Fibroblast of upper back skin (primary cell): ENCODE measurements around the gene ZNF407.

Source experiments
- DNase-seq: peaks from one replicate; pipeline ENCODE4 v3.0.0-alpha.2; 2013

Gene ZNF407

DNA sequence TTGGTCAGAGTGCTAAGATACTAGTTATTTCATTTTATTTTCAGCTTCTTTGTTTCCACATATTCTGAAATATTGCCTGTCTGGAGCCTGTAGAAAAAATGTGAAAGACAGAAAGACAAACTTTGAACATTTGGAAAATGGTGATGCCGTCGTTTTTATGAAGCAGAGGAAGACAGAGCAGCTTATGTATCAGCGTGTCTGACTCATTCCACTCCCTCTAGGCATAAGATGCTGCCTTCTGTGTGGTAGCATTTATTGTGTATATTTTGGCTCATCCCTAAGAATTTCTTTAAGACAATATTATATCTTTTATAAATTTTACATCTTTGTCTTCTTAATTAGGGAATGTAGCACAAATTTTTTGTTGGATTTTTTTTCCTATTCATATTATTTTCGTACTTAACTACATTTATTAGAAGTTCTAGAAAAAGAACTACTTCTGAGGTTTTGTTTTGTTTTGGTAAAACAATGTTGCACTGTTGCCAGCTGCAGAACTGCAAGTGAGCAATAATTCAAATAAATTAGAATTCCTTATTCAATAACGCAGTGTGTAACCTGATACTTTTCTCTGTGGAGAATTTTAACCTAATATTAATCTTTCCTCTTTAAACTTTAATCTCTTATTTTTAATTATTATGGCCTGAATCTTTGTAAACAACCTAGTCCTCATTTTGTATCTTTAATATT lies 300.4 kb downstream of the ZNF407 start:
- peak; percentile 44 for DNase-seq

DNA sequence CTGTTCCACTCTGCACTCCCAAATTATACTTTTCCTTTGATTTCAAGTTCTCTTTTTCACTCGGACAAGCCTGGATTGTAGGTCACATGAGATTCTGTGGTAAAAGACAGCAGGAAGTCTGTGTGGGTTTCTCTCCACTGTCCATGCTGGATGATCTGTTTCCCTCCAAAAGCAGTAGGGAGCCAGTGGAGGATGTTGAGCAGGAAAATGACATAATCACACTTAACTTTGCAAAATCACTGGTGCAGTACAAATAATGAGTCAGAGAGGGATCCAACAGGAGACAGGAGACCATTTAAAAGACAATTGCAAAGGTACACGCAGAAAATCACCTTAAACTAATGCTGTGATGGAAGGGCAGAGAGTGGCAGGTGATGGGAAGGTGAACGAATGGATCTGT lies 301.3 kb downstream of the ZNF407 start:
- peak; percentile 69 for DNase-seq

DNA sequence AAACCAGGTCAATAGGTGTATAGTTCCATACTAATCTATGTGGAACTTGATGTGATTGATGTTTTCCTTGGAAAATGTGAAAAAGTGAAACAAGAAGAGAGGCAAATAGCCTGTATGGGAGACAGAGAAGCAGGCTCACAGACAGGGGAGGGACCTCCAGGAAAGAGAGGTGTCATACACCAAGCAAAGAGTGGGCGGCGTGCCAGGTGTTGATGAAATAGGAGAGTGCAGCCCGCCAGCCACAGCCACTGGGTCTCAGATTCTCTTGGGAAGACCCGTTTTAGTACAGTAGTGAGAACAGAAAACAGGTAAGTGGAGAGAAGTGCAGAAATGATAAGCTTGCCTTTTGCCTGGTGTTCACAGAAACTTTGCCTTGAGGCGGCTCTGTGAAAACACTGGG lies 301.9 kb downstream of the ZNF407 start:
- DNase-seq = no peak

DNA sequence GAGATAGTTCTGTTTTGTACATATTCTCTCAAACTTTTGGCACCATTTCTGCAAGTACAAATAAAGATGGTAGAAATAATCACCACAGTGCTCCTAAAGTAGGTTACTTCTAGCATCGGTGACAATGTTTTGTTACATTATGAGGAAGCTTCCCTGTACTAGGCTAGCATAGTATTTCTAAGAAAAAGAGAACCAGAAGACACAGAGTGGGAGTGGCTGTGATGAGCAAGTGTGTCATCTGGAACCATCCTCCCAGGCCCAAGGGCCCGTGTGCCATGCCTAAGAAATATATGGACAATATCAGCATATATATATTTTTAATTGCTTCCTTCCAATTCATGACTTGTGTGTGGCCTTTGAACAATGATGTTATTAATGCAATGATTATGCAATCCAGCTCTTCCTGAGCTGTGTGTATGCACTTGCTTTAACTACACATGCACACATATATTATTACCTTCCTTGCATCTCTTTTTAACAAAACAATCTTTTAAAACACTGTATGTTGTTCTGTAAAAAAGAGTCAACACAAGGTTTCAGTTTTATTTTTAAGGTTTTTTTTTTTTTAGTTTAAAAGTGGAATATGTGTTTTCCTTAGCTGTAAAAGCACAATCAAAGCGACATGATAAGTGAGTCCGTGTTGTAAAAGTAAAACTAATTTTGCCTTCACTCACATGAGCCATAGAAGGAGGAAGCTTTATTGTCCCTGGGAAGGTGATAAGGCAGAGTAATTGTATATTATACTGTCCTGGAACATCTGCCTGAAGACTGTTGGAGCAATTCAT lies 303.9 kb downstream of the ZNF407 start:
- no peak for DNase-seq

DNA sequence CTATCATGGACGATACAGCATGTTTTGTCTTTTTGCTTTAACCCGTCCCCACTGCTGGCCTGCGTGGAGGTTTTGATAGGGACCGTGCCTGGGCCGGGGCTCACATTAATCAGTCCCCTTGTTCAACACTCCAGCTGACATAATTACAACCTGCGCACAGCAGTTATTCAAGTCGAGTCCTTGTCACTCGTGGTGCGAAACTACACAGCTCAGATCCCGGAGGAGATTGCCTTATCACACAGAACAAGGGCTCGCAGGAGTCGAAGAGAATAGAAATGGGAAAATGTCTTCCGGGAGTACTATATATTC lies 304.4 kb downstream of the ZNF407 start:
- no peak for DNase-seq

DNA sequence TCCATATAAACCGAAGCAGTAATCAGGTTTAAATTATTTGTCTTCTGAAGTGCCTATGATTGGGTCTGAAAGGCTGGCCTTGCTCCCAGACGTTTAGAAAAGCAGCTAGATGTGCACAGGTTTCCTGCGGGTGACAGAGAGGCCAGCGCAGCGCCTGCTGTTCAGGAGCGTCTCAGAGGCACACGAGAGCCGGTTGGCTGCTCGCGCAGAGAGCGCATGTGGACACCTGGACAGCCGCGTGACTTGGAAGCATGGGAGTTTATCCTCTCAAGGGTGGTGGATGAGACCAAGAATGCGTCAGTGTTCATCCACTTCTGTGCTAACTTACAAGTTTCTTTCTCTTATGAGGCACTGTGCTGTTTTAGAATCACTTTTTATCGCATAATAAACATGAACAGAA lies 307.6 kb downstream of the ZNF407 start:
- no peak for DNase-seq

DNA sequence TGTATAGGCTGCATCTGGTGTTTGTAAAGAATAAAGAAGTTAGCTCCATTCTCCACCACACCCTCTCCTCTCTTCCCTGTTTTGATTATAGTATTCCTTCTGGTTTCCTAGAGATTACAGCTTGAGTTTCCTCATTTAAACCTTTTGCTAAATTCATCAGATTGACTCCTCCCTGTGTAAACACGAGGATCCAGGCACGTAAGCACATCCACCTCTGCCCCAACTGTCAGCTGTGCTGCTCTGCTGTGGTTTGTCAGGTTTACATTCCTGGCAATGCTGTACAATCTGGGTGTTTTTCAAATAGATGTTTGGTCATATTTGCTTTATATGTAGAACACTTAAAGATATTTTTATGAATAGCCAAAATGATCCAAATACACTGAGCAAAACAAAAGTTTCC lies 308.5 kb downstream of the ZNF407 start:
- DNase-seq = peak; percentile 20

DNA sequence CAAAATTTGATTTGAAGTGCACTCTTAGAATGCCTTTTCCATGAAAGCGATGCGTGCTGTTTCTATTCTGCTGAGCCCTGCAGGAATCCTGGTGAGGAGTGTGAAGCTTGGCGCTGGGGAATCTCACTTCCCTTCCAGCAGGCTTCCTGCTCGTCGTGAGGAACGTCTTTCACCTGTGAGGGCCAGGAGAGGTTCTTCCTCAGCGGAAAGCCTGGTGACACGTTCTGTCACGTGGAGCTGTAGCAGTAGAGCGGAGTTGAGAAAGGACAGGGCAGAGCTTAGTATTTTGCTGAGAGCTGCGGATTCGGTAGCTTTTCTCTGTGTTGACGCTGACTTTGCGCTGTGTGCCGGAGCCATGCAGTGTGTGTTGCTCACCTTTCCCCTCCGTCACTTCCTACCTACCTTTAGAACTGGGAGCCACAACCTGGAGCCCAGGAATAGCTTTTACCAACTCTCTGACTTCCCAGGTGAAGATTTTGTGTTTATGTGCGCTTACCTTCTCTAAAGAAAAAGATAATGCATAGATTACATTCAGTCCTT lies 316.5 kb downstream of the ZNF407 start:
- DNase-seq = no peak

DNA sequence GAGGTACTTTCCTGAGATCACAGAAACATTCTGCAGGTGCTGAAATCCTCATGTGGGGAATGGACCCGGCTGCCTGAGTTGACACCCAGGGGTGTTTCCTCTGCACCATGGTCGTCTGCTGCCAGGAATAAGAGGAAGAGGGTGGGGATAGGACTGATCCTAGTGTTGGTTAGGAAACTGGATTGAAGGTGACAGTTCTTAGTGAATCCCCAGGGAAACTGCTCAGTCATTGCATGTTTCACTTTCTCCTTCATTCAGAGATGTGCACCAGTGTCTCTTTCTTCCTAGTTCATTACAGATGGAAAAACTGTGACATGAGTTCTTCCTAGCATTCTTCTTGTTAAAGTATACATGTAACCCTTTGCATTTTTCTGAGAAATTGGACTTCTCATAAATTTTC lies 317.0 kb downstream of the ZNF407 start:
- DNase-seq = no peak

DNA sequence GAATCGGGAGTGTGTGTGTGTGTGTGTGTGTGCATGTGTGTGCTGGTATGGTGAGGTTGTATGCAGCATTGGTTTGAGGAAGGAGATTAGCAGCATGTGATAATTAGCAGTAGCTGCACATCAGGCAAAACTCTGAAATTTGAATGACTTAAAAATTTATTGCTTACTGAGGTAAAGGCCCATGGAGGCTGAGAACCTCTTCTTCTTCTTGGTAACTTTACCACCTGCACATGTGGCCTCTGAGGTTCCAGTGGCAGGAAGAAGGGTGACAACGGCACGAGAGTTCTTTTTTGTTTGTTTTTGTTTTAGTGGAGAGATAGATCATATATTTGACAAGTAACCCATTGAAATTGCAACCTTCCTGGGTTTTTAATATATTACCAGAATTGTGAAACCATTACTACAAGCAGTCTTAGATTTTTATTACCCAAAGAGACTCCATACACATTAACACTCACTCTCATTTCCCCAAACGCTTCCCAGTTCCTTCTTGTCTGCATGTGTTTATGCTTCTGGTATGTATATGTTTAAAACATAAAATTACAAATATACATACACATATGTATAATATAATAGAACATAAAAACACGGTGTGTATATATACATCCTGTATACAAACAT lies 319.2 kb downstream of the ZNF407 start:
- DNase-seq = no peak

DNA sequence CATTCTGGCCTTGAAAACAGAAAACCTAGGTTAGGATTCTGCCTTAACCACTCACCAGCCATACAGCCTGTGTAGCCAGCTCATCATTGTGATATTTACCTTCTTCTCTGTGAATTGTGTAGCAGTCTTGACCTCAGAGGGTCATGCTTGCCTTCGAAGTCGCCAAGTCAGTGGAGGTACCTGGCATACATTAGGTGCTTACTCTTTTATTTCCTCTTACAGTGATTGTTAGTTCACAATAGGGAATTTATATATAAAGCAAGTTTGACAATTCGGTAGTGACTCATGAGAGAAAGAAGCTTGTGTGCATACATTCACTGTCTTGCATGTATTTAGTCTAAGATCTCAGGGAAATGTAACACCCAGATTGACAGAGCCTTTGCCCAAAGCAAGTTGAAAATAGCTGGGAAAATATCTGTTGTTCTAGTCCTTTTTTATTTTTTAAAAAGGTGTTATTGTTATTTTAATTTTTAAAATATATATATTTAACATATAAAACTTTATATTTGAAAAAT lies 320.7 kb downstream of the ZNF407 start:
- DNase-seq = no peak

DNA sequence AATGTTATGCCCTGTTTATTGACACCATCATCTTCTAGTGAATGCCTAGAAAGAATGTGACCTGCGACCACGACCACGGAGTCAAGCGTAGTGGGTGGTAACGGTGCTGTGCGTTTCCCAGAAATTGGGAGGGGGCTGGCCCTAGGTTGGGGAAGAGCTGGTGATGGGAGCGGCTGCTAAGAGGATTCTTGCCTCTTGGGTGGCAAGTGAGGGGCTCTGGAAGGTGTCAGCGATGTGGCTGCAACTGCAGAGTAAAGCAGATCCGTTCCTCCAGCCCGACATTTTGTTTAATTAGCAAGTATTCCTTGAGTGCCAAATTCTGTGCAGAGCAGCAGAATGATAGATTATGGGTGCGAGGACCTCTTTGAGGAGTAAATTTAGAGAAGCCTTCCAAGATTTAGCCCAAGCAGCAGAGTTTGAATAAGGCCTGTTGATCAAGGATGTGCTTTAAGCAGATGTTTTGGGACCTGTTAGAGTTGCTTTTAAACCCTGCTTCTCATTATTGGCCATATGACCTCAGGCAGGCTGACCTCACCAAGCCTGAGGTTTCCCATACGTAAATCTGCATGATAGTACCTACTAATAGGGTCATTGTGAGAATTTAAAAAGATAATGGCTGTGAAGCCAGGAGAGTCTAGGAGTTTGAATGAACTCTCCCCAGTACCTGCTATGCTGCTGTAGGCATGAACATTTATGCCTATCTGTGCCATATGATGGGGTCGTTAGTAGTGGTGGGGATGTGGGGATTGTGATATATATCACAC lies 323.6 kb downstream of the ZNF407 start:
- no peak for DNase-seq

DNA sequence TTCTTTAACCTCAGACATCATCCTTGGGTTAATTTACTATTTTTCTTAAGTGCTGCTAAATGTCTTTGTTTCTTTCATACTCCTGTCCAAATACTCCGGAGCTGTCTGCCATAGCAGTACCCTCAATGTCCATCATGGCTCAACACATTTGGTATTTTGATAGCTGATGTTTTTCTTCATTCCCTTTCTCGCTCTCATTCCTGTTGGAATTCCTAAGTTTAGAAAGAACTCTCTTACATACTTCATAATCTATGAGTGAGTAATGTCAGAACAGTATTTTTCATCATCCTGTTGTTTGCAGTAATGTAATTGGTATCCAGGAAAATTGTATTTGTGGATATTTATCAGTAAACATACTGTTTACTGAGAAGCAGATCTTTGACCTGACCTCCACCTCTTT lies 328.4 kb downstream of the ZNF407 start:
- no peak for DNase-seq

DNA sequence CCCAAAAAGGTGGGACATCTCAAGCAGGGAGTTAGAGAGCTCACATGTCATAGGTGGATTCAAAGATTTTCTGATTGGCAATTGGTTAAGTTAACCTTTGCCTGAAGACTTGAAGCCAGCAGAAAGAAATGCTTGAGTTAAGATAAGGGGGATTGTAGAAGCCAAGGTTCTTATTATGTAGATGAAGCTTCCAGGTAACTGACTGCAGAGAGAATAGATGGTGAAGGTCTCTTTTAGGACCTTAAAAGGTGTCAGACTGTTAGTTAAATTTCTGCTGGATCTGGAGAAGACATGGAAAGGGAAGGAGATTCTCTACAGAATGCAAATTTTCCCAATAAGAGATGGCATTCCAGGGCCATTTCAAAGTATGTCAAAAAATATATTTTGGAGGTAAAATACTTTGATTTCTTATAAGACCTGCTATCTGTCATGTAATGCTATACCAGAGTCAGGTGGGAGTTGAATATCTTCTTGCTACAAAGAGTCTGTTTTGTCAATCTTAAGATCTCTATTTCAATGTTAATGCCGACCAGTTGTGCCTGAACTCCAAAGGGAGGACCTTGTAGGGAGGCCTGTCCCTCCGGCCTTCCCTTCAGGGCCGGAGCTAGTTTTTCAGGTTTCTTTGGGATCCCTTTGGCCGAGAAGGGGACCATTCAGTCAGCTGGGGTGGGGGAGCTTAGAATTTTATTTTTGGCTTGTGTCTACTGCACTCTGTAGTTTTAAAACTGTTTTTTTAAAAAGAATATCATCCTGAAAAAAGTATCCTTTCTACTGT lies 330.7 kb downstream of the ZNF407 start:
- DNase-seq = no peak

DNA sequence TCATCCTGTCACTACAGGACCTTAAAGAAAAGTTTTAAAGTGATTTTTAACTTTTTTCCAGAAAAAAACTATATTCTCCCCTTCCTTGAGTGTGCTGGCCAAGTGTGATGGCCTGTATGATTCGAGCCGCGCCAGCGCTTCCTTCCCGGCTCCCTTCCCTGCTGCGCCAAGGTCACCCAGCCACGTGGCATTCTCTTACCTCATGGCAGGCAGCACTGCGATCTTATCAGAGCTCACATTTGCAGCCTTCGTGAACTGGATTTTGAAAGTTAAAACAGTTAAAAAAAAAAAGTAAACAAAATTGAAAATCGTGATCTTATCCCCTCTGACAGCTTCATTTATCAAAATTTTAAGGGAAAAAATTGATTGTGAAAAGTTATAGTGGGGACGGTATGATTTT lies 331.4 kb downstream of the ZNF407 start:
- DNase-seq = no peak

DNA sequence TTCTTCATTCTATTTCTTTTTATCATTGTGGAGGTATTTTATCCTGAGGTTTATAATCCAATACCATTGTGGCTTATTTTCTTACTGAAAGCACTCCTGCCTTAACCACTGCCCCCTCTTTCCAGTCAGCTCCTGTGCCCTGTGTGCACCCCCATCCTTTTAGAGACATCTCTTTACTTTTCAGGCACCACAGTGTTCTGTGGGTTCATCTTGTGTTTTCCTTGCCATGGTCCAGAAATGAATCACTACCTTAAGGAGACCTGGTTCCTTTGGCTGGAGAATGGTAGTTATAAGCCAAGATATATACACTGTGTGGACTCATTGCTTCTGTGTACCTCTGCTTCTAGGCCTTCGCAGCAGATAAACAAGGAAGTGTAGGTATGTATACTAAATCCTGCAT lies 332.9 kb downstream of the ZNF407 start:
- DNase-seq = no peak

DNA sequence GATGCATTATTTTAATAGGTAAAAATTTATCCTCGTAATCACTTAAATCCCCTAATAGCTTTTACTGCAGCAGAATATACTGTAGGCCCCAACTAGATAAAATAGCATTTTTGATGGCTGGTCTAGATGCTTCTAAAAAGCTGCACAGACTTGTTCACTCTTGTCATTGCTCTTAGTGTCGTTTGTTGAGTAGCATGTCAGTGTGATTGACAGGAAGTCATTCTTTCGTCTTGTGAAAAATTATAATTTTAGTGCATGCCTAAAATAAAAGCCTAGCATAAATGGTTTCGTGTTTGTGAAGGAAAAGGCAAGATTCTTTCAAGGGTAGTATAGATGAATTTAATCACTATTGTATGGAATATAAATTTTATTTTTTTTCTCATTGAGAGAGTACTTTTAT lies 336.3 kb downstream of the ZNF407 start:
- DNase-seq = no peak

DNA sequence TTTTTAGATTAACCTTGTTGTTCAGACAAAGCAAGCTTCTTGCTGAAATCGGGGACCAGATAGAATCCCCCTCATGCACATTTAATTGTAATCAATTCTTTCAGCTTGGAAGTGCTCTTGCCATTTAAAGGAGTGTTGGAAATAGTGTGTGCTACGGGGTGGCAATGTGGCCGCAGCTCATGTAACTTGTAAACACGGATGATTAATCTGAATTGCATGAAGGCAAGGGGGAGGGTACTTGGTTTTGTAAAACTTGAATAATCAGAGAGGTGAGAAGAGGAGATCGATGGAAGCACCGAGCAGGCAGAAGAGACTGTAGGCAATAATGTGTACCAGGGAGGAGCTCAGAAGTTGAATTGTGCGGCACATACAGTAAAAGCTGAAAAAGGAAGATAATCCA lies 337.8 kb downstream of the ZNF407 start:
- DNase-seq = no peak

DNA sequence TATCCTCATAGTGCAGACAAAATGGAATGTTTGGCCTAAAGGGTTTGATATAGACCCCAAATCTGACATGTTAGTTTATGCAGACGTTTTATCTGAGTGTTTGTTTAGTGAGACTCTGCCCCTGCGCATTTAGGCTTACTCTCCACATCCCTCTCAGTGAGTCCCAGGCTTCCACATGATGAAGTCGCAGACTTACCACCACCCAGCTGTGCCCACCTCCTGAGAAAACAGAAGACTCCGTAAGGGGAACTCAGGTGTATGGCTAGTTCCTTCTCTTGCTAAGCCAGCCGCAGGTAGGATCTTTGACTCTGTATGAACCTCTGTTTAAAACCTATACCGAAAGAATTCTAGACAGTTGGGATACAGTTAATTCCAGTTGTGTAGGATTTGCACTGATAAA lies 338.7 kb downstream of the ZNF407 start:
- DNase-seq = no peak

DNA sequence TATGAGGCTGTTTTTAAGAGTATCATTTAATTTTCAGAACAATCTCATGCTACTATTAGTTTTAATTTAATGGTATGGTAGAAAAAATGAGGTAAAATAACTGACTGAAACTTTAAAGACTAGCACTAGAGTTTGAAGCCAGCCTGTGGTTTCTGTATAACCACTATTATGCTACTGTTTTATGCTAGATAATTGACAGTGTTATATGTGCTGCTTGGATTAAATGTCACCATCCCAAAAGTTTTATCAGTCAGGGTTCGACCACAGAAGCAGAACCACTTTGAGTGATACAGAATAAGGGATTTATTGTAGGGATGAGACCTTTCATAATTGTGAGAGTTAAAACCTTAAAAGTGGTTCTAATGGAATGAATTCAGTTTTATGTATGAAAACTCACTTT lies 339.6 kb downstream of the ZNF407 start:
- no peak for DNase-seq

DNA sequence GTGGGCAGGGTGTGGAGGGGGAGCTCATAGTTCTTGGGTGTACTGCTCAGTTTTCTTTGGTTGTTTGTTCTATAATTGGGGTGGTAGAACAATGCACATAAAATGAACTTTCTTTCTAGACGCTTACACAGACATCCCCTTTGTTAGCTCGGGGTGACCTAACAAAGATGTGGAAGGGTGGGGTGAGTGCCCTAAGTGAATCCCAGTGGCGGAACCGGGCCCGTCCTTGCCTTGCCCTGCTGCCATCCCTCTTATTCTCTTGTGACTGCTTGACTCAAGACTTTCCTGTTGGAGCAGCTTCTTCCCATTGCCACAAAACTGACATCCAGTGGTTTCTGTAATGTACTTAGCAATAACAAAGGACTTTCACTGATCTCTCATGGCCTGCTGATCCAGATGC lies 343.2 kb downstream of the ZNF407 start:
- DNase-seq = no peak

DNA sequence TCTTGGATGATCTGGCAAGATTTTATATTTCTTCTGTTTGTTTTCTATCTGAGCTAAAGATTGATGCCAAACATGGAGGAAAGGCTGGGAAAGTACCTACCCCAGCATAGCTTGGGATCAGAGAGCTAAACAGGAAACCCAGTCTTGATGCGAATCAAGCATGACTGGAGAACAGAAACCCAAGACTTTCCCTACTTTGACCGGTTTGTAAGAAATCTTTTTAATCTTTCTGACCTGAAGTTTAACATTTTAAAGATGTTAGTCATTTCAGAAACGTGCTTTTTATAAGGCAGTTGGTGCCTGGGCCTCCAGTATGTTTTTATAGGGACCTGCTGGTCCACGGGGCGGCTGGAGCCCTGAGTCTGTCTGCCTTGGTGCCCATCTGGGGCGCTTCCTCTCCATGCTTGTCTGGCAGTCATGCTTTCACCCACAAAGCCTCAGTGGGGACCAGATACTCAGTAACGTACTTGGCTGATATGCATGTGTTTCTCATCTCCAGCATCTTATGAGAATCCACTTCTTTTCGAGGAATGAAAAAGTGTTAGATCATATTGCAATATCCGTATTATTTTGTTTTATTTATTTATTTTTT lies 344.7 kb downstream of the ZNF407 start:
- no peak for DNase-seq
